SW 1271 (cell line): ENCODE results near the gene MTRF1.
"Not testable (repeated sequence)": the region's sequence is repeated elsewhere in the genome, so short reads cannot be mapped to it uniquely, and the experiment has no call there.

Source experiments
- DNase-seq, 2 experiments: peaks; one replicate each; lab custom pipeline; 2025; lab: John Stamatoyannopoulos, UW

Gene MTRF1

DNA sequence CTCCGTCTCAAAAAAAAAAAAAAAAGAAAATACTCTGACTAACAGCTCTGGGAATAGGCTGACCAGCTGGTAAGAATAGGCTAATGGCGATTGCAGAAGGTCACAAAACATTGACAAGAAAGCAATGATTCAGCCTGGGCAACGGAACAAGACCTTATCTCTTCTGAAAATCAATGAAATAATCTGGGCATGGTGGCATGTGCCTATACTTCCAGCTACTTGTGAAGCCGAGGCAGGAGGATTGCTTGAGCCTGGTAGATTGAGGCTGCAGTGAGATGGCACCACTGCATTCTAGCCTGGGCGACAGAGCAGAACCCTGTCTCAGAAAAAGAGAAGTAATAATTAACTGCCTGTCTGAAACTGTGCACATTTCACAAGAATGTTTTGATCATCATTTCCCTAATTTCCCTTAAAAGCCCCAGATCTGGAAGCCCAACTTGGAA, 18.8 kb upstream of the MTRF1 start:
- no peak for DNase-seq

DNA sequence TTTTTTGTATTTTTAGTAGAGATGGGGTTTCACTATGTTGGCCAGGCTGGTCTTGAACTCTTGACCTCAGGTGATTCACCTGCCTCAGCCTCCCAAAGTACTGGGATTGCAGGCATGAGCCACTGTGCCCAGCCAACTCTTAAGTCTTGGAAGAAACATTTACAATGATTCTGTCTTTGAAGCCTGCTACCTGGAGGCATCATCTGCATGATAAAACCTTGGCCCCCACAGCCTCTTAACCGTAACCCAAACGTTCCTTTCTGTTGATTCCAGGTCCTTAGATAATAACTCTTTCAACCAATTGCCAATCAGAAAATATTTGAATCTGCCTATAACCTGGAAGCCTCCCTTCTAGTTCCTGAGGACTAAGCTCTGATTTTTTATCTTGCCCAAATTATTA, 15.8 kb upstream of the MTRF1 start:
- DNase-seq, result not testable (repeated sequence)

DNA sequence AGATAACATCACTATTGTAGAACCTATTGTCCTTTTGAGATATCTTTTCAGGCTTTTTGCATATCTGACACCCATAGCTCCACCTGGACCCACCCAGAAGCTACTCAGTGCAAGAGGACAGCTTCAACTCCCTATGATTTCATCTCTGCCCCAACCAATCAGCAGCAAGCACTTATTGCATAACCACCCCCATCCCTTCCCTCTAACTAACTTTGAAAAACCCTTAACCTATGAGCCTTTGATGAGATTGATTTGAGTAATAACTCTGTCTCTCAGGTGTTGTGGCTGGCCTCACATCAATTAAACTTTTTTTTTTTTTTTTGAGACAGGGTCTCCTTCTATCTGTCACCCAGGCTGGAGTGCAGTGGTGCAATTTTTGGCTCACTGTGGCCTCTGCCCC, 13.4 kb upstream of the MTRF1 start:
- DNase-seq, result no peak

DNA sequence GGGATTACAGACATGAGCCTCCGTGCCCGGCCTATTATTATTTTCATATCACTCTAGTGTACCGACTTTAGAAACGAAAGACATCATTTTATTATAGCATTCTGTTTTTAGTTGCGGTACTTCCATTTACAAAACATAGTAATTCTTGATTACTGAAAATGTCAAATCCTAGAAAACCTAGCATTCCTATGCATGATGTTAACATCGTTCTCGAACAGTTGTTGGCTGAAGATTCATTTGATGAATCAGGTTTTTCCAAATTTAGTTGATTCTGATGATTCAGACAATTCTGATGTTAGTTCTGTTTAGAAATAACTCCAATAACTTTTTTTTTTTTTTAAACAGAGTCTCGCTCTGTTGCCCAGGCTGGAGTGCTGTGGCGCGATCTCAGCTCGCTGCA, 11.5 kb upstream of the MTRF1 start:
- no peak for DNase-seq

DNA sequence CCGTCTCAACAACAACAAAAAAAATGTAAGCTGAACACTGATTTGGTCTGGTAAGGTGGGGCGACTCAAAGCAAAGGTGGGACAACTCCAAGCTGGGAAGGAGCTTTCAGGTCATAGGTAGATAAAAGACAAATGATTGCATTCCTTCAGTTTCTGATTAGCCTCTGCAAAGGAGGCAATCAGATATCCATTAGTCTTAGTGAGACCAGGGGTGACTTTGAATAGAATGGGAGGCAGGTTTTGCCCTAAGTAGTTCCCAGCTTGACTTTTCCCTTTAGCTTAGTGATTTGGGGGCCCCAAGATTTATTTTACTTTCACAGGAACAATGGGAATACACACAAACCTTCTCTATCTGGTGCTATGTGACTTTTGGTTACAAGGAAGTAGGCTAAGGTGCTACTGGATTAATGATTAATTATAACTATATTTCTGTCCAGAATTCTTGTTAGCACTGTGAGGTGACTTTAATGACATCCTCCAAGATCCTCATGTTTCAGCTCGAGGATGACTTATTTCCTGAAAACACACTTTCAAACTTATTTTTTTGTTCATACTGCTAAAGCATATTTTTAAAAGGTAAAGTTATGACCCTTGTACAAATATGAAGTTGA, 10.6 kb upstream of the MTRF1 start:
- DNase-seq, result no peak

DNA sequence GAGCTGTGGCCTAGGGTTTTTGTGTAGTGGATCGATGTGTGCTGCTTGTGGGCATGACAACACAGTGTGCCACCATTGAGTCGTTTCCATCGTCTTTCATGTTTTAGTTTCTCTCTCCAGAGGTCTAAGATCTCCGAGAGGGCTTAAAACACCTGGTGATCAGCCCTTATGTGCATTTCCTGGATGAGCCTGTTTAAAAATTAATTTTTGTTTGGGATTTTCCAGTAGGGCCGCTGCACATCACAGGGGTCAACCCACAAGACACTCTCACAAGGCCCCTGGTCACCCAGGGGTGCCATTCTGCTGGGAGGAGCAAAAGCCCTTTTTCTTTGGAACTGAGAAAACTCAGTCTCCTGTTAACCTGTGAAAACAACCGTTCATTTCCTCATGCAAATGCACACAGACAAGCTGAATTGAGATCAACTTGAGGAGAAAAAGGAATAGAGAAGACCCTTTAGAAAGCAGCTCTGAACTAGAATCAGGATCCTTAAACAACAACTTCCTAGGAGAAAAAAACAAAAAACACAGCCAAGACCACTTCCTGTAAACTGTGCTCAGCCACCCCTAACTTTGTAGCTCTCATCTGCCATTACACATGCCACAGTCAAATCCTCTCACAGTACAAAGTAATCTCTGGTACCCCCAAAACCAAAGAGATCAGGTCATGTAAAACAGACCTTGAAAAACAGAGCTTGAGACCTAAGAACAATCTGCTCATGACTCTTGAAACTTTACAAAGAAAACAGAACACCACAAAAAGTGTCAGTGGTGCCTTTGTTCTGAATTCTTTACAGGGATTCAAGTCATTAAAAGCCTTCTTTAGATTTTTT, 8.3 kb upstream of the MTRF1 start:
- no peak for DNase-seq

DNA sequence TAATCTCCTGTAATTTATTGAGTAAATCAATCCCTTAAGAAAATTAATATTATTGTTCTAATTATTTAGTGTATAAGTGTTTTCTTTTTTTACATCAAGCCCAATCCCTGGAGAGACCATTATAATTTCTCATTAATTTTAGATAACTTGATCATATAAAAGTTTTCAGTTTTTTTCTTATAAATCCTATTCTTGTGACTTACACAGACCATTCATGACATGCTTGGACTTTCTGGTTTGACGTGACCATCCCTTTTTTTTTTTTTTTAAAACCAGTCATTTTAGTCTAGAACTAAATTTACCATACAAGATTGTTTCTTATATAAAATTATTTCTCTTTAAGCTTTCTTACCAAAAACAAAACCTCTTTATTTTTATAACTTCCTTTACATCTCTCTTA, 5.4 kb upstream of the MTRF1 start:
- DNase-seq, result peak; percentile 2 to 39

DNA sequence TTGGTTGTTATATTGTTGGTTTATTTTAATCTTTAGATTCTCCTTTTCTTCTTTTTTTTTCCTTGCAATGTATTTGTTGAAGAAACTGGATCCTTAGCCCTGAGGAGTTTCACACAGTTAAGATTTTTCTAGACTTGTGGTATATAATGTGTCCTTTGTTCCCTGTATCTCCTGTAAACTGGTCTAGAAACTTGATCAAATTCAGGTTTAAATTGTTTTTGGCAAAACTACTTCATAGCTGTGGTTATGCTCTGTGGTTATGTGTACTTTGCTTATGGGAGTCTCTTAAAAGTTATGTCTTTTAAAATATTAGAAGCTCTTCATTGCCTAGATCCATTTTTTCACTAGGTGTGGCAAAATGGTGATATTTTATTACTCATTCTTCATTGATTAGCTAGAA, 3.7 kb upstream of the MTRF1 start:
- no peak for DNase-seq

DNA sequence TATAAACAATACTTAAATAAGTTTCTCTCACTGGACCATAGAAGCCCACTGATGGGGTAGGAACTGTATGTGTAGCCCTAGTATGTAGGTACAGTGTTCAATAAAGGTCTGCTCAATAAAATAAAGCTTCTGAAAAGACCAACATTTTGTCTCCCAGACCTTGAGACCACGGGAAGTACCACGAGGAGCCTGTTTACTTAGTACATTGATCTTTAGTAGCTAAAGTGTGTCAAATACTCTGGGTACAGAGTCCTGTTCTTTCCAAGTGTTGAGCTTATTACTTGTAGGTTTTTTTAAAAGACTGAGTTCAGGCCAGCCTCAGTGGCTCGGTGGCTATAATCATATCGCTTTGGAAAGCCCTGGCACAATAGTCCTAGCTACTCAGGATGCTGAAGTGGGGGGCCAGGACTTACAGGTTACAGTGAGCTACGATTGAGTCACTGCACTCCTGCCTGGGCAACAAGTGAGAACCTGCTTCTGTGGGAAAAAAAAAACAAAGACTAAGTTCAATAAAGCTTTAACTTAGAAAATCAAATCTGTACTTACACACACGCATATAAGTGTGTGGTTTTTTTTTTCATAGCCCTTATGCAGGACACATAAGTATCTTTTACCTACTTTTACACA, 3.4 kb downstream of the MTRF1 start:
- no peak for DNase-seq

DNA sequence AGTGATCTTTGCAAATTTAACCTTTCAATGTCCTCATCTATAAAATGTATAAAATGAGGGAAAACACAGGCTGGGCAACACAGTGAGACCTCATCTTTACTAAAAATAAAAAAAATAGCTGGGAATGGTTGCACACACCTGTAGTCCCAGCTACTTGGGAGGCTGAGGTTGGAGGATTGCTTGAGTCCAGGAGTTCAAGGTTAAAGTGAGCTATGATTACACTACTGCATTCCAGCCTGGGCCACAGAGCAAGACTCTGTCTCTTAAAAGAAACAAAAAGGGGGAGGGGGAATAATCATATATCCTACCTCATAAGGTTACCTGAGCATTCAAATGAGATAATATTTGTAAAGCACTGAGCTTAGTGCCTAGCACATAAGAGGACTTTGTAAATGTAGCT, 5.8 kb downstream of the MTRF1 start:
- DNase-seq, result no peak

DNA sequence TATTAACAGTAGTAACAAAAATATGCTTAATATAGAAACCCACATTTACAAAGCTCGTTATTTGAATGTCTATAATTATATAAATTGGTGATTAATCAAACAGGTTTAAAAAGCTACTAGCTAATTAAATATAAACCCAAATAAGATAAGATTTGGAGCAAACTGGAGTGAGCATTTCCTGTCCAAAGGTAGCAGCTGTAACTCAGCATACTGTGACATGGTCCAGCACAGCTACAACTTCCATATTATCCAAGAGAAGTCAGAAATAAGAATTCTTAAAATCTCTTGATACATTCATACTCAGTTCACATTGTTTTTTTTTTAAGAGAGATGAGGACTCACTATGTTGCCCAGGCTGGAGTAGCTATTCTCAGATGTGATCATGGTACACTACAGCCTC, 8.5 kb downstream of the MTRF1 start:
- DNase-seq, result no peak

DNA sequence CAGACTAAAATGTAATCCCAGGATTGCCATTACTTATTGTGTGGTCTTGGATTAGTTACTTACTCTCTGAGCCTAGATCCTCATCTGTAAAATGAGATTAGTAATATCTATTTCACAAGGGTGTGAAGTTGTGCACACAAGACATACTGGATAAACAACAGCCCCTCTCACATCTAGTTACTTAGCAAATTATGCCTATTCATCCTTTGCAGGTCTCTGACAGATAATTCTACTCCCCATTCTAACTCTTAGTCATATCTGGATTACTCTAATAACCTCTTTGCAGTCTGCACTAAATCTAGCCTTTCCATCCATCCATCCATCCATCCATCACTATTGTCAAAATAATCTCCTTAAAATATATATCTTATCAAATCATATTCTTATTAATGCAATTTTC, 12.4 kb downstream of the MTRF1 start:
- DNase-seq, result no peak

DNA sequence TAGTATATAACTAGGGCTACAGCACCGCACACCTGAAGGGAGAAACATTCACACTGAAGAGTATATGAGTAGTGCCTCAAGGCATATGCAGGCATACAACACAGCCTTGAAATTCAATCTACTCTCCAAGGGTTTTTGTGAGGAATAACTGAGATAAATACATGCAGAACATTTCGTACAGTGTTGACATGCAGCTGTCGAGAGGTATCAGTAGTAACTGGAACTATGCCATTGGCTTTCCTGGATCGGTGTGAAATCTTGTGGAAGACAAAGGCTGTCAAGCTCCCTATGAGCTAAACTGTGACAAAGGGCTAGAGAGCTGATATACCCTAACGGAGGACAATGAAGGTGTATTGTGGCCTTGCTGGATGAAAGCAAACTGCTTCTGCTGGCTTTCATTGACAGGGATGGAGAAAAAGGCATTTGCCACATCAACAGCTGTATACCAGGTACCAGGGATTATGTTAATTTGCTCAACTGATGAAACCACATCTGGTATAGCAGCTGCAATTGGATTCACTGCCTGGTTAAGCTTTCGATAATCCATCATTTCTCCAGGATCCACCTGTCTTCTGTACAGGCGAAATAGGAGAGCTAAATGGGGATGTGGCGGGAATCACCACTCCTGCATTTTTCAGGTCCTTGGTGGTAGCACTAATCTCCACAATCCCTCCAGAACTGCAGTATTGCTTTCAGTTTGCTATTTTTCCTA, 16.3 kb downstream of the MTRF1 start:
- DNase-seq, result no peak

DNA sequence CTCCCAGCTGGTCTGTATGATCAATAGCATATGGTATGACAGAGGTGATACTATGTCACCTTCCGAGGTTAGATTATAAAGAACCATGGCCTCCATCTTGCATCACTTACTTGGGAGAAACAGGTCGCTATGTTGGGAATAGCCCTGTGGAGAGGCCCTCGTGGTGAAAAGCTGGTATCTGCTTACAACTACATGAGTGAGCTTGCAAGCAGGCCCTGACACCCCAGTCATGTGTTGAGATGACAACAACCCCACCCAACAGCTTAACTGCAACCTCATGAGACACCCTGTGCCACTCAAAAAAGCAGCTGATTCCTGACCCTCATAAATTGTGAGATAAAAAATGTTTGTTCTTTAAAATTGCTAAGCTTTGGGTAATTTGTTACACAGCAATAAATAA, 18.8 kb downstream of the MTRF1 start:
- no peak for DNase-seq

DNA sequence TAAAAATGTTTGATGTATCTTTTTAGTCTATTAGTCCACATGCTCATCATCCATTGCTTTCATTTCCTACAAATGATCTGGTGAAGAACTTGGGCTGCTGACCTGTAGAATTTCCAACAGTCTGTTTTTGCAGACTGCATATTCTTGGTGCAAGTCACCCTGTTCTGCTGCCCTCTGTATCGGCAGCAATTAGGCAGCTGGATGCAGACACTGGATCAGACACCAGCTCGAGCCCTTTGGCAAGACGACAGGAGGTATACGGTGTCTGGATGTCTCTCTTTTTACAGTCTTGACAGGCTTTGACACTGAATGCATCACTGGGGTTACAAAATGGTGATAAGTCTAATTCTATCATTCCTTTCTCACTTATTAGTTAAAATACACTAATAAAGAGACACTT, 21.8 kb downstream of the MTRF1 start:
- DNase-seq, result no peak

DNA sequence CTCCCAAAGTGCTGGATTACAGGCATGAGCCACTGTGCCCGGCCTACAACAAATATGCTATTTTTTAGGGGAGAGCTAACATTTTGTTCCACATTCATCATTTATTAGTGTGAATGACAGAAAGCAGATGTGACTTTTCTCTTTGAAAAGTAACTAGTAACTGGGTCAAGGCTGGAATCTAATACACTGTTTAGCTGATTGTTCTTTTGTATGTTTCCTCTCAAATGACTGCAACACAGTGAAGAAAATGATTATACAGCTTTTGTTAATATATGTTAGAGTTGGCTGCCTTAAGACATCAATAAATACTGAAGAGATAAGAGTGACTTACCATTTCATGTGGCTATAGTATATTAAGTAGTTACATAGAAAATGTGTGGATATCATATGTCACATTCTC, 27.0 kb downstream of the MTRF1 start:
- no peak for DNase-seq

DNA sequence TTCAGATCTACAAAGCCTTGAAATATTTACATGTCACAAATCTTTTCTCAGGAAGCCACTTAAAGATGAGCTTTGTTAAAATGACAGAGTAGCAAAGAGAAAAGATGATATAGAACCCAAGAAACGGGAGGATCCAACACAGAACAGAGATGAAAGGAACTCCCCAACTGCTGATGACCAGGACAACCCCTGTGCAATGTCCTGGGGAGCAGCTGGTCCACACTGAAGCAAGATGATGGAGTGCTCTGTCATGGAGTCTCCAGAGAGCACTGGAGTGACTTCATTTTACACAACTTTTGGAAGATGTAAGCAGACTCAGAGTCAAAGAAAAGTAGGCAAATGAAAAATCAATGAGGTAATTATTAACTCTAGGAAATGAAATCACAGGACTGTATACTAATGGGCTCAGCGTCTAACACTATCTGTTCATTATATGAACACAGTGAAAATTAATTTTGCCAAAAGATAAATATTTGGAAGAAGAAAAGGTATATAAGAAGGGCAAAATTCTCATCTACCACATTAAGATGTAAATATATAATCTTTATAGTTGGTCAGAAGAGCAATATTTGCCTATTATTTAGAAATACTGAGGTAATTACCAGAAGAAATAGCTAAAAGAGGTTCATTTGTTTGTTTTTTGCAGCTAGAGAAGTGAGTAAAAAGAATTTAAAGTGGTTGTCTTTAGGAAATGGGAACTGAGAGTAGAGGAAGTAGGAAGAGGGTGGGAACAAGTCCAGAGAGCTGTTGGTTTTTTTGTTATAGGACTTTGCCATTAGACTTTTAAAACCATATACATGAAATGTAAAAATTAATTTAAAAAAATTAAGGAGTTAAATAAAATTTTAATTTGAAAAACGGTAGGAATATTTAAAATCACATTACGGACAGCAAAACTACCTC, 30.5 kb downstream of the MTRF1 start:
- no peak for DNase-seq

DNA sequence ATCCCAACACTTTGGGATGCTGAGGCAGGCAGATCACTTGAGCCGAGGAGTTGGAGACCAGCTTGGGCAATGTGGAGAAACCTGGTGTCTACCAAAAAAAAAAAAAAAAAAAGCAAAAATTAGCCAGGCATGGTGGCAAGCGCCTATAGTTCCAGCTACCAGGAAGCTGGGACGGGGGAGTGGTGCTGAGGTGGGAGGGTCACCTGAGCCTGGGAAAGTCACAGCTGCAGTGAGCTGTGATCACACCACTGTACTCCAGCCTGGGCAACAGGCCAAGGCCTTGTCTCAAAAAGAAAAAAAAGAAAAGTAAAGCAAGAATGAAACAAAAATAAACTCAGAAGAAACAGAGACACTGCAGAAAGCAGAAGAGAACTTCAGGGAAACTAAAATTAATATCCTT, 31.6 kb downstream of the MTRF1 start:
- DNase-seq, result no peak

DNA sequence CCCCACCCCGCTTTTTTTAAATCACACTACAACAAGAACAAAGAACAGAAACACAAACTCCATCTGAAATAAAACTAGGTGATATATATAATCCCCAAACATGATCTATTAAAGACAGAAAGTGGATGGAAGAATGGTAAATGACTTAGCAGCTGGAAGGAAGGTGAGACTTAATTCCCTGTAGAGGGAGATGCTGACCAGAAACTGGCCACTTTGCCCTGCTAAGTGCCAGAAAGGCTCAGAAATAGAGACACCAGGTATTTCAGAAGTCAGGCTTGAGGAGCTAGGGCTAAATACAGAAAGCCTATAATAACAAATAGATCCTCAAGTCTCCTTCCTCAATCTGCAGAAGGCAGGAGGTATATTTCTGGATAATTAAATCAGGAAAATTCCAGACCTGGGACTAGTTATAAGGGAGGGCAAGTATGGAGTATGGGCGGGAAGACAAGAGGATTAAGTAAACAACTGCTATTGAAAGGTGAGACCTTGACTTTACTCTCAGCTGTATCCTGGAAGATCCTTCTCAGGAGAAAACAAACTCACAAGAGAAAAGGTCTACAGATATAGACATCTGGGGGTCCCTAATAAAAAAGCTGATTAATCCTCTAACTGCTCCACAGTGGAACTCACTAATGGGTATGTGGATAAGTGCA, 32.2 kb downstream of the MTRF1 start:
- no peak for DNase-seq

DNA sequence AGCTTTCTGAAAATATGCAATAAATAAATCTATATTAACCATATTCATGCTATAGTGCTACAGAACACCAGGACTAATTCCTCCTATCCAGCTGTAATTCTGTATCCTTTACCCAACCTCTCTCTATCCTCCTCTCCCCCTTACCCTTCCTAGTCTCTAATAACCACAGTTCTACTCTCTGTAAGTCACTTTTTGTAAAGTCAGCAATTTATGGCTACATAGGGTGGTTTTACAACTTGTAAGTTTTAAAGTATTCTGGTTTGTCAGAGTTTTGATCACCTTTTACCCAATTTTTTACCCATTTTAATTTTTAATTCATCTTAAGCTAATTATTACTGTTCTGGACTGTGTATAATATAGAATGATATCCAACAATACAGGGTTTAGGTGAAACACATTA, 34.0 kb downstream of the MTRF1 start:
- DNase-seq, result no peak
